ENCODE data around the gene AQP12B. TPM values are rescaled to one million over a fixed set of nuclear protein-coding genes. Genes with fewer than 3 reads are reported as not detected.

AQP12B gene
- total RNA-seq, 6 experiments from 2014 or later: not detected

GRCh38 chr2:240650254-240650965 is 32.3 kb downstream of the AQP12B start:
- no peak for TF ChIP-seq CTCF (IDR thresholded peaks at IDR 0.05)
- no peak overlapping the region for H3K4me3 Mint-ChIP-seq
- no peak overlapping the region for H3K27ac Mint-ChIP-seq
- H3K27me3 Mint-ChIP-seq (ENCODE audit: insufficient read depth): peaks cover 62% of the 10 kb centered on the region
- H3K4me1 Mint-ChIP-seq (ENCODE audit: low read depth): no peaks in the 10 kb centered on the region
- no peaks in the 10 kb centered on the region for H3K36me3 Mint-ChIP-seq (ENCODE audit: low read depth)
- no peak for DNase-seq
- H3K9me3 Mint-ChIP-seq: no peaks in the 10 kb centered on the region

- Mint-ChIP-seq H3K27ac (no peak overlapping the region), H3K4me3 (no peak overlapping the region), H3K27me3 (ENCODE audit: insufficient read depth) (peaks cover 57% of the 10 kb centered on the region), H3K36me3 (ENCODE audit: low read depth) (no peaks in the 10 kb centered on the region), H3K9me3 (no peaks in the 10 kb centered on the region), H3K4me1 (ENCODE audit: low read depth) (no peaks in the 10 kb centered on the region)
- DNase-seq: no peak
- TF ChIP-seq CTCF (IDR thresholded peaks at IDR 0.05): no peak
Measured at GRCh38 chr2:240649331-240649730, 33.4 kb downstream of the AQP12B start.

- no peaks in the 10 kb centered on the region for H3K36me3 Mint-ChIP-seq (ENCODE audit: low read depth)
- no peak for DNase-seq
- no peak for TF ChIP-seq CTCF (IDR thresholded peaks at IDR 0.05)
- no peak overlapping the region for H3K27ac Mint-ChIP-seq
- H3K27me3 Mint-ChIP-seq (ENCODE audit: insufficient read depth): peaks cover 57% of the 10 kb centered on the region
- no peak overlapping the region for H3K4me3 Mint-ChIP-seq
- H3K4me1 Mint-ChIP-seq (ENCODE audit: low read depth): no peaks in the 10 kb centered on the region
- H3K9me3 Mint-ChIP-seq: no peaks in the 10 kb centered on the region
Measured at GRCh38 chr2:240648650-240649275, 33.9 kb downstream of the AQP12B start.

- no peaks in the 10 kb centered on the region for H3K9me3 Mint-ChIP-seq
- H3K27me3 Mint-ChIP-seq (ENCODE audit: insufficient read depth): peaks cover 58% of the 10 kb centered on the region
- no peaks in the 10 kb centered on the region for H3K36me3 Mint-ChIP-seq (ENCODE audit: low read depth)
- H3K4me3 Mint-ChIP-seq: no peak overlapping the region
- H3K27ac Mint-ChIP-seq: no peak overlapping the region
- H3K4me1 Mint-ChIP-seq (ENCODE audit: low read depth): no peaks in the 10 kb centered on the region
- TF ChIP-seq CTCF (IDR thresholded peaks at IDR 0.05): no peak
- no peak for DNase-seq
Measured at GRCh38 chr2:240648155-240648649, 34.5 kb downstream of the AQP12B start.

- Mint-ChIP-seq H3K4me1 (ENCODE audit: low read depth) (no peaks in the 10 kb centered on the region), H3K9me3 (no peaks in the 10 kb centered on the region), H3K36me3 (ENCODE audit: low read depth) (no peaks in the 10 kb centered on the region), H3K27ac (no peak overlapping the region), H3K27me3 (ENCODE audit: insufficient read depth) (peaks cover 55% of the 10 kb centered on the region), H3K4me3 (no peak overlapping the region)
- DNase-seq: no peak
- no peak for TF ChIP-seq CTCF (IDR thresholded peaks at IDR 0.05)
Measured at GRCh38 chr2:240647503-240648154, 35.1 kb downstream of the AQP12B start.
